ENCODE measurements around the gene KCNJ1.

DNA sequence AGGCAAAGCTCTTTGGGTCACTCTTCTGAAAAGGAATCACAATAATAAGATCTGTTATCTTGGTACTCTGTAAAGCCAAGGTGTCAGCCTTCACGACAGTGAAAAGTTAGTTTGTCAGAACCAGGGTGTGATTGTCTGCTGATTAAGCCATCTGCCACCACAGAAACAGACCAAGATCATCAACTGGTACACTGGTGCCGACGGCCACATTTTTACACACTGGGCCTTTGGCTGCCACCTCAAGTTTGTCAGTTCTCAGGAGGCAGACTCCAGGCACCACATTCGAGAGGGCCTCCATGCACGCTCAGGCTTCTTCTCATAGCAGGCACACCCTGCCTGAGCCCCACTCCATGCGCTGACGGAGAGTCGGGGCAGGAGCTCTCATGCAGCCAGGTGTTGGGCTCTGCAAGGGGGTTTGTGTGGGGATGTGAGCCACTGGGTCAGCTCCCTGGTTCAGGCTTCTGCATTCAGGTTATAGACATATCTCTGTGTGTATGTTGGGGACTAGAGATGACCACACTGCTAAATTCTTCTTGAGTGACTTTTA, 66.2 kb downstream of the KCNJ1 start:
- TF ChIP-seq EZH2 (IDR thresholded peaks at IDR 0.05), result no peak
- TF ChIP-seq, protein P1, sequence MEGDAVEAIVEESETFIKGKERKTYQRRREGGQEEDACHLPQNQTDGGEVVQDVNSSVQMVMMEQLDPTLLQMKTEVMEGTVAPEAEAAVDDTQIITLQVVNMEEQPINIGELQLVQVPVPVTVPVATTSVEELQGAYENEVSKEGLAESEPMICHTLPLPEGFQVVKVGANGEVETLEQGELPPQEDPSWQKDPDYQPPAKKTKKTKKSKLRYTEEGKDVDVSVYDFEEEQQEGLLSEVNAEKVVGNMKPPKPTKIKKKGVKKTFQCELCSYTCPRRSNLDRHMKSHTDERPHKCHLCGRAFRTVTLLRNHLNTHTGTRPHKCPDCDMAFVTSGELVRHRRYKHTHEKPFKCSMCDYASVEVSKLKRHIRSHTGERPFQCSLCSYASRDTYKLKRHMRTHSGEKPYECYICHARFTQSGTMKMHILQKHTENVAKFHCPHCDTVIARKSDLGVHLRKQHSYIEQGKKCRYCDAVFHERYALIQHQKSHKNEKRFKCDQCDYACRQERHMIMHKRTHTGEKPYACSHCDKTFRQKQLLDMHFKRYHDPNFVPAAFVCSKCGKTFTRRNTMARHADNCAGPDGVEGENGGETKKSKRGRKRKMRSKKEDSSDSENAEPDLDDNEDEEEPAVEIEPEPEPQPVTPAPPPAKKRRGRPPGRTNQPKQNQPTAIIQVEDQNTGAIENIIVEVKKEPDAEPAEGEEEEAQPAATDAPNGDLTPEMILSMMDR (IDR thresholded peaks at IDR 0.05), result no peak
- no peak for TF ChIP-seq EZH2phosphoT487 (IDR thresholded peaks at IDR 0.05)

Data from neural progenitor cell (in vitro differentiated cells).